Amniotic epithelial cell (primary cell): ENCODE data around the gene PRH2.

Source experiments
- DNase-seq: peaks from one replicate; pipeline ENCODE4 v3.0.0-alpha.2; 2010; ENCODE audit warnings: low read depth

The PRH2 gene

DNA sequence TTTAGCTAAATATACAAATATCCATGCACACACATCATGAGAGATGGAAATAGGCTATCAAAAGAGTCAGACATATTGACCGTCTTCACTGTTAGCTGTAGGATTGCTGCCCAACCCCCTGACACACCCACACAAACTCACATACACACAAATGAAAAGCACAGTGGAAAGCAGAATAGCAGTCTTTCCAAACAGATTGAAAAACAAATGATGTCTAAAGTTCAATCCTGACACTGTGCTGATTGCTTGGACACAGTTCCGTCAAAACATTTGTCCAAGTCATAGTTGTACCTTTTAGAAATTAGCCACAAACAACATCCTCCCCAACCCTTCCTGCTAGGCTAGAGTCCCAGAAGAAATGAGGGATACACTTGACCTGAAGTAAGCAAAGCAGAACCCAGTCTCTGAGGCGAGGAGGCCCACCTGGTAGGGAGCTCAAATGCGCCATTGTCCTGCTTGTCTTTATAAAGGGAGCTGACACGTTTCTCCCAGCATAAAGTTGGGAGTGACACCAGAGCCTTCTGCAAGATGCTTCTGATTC, at the start of gene PRH2:
Gene PRH2 (plus strand): TSS at position 491 of the 541 bp plus-strand sequence. CDS start 38 bp downstream, at position 529.
- DNase-seq = no peak

DNA sequence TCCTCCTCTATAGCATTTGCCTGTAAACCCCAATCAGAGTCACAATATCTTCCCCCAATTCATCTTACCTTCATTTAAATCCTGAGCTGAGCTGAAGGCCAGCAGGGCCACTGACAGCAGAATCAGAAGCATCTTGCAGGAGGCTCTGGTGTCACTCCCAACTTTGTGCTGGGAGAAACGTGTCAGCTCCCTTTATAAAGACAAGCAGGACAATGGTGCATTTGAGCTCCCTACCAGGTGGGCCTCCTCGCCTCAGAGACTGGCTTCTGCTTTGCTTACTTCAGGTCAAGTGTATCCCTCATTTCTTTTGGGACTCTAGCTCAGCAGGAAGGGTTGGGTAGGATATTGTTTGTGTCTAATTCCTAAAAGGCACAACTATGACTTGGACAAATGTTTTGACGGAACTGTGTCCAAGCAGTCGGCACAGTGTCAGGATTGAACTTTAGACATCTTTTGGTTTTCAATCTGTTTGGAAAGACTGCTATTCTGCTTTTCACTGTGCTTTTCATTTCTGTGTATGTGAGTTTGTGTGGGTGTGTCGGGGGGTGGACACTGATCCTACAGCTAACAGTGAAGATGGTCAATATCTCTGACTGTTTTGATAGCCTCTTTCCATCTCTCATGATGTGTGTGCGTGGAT, 44.8 kb upstream of the PRH2 start, which contains the start of gene PRH1:
Gene PRH1 (minus strand): TSS at position 170 of the 640 bp plus-strand sequence. CDS start 38 bp downstream, at position 132.
- no peak for DNase-seq

DNA sequence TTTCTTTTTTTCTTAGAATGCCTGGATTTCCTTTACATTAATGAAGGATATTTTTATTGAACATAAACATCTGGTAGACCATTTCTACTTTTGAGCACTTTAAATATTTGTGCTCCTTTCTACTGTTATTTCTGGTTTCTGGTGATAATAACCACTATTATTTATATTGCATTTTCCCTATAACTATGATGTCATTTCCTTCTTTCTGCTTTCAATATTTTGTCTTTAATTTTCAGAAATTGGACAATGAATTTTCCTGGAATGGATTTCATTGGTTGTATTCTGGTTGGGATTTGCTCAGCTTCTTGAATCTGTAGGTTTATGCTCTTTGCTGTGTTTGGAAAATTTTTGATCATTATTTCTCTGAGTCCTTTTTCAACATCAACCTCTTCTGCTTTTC, 39.8 kb upstream of the PRH2 start:
- no peak for DNase-seq

DNA sequence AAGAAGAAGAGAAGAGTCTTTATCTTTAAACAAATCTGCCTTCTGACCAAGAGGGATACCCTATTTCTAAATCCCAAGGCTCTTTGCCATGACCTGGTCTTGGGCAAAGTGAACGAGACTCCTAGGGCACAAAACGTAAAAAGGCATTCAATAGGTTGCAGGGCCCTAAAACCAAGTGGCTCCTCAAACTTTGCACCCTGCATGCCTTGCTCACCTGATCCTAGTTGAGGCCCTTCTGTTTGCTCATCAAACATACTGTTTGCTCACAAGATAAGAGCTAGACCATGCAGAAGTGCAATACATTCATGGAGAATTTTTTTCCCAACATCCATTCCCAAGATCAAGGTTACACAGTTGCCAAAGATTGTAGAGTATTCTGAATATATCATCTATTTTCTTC, 37.1 kb upstream of the PRH2 start:
- DNase-seq = no peak

DNA sequence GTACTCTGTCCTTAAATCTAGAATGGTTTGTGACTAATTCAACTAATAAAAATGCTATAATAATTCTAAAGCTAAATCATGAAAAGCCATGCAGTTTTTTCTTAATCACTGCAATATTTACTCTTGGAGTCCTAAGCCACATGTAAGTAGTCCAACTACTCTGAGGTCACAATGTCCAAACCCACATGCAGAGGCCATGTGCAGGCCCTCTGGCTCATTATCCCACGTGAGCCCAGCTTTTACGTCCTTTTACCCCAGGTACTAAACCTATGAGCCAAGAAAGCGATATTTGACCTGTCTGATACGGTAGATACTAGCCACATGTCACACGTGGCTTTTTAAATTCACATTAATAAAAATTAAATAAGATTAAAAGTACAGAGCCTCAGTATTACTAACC, 32.2 kb upstream of the PRH2 start:
- DNase-seq = no peak

DNA sequence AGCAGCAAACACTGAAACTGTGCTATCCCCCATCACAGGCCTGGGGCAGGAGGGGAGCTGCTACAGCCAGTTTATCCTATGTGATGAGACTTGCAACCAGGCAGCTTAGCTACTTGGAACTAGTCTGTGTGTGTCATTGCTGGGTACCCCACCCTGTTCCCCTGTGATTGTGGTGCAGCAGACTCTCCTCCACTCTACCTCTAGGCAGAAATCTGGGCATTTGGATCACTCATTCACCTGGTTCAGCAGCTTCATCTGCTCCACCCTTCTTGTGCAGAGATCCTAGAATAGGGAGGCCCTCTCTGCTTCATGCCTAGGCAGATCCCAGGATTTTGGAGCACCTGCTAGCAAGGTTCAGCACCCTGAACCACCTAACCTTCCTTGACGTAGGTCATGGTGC, 28.5 kb upstream of the PRH2 start:
- no peak for DNase-seq

DNA sequence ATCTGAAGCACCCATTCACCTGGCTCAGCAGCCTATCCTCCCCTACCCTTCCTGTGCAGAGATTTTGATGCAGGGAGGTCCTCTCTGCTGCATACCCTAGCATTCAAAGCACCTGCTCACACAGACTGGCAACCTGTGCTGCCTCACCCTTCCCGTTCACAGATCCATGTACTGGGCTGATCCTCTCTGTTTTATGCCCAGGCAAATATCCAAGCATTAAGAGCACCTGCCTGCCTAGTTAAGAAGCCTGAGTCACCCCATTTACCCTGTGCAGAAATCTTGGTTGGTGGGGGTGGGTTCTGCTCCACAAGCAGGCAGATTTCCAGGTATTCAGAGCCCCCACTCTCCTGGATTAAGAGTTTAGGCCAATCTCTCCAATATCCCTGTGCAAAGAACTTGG, 28.1 kb upstream of the PRH2 start:
- DNase-seq = no peak

DNA sequence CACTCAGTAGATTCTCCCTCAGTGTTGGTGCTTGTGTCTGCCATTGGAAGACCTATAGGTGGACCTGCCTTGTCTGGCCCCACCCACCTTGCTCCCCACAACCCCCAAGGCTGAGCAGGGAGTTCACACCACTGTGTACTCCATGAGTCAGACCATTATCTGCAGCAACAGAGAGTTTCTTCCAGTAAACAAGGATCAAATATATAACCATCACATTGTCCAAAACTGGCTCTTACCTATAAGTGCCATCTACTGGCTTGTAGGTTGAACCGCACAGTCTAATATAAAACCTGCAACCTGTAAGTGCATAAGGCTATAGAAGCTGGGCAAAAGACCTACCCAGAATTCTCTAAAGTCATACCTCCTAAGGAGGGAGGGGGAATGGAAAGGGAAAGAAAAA, 27.6 kb upstream of the PRH2 start:
- peak; percentile 24 for DNase-seq

DNA sequence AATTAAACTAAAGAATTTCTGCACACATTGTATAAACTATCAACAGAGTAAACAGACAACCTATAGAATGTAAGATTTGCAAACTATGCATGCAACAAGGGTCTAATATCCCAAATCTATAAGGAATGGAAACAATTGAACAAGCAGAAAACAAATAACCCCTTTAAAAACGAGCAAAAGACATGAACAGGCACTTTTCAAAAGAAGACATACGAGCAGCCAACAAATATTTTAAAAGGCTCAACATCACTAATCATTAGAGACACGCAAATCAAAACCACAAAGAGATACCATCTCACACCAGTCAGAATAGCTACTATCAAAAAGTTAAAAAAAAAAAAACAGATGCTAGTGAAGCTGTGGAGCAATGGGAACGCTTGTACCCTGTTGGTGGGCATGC, 24.4 kb upstream of the PRH2 start:
- no peak for DNase-seq

DNA sequence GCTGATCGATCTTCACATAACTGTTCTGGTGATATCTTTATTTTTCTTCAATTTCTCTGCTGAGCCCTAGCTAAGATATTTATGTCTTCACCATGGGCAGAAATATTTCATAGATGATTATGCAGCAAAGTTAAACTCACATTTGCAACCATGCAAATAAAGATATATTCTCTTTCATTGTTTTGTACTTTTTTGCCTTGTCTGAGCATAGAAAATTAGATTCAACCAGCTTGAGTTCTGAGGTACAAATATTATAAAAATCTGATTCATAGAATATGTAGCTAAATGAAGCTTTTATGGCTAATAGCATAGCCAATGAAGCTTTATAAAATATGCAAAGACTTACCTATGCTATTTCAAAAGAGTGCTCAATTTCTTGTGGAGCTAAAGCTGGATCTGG, 19.6 kb upstream of the PRH2 start, which contains the start of gene TAS2R13:
Gene TAS2R13 (minus strand): TSS at position 101 of the 400 bp plus-strand sequence. CDS start 264 bp downstream, outside the sequence.
- no peak for DNase-seq

DNA sequence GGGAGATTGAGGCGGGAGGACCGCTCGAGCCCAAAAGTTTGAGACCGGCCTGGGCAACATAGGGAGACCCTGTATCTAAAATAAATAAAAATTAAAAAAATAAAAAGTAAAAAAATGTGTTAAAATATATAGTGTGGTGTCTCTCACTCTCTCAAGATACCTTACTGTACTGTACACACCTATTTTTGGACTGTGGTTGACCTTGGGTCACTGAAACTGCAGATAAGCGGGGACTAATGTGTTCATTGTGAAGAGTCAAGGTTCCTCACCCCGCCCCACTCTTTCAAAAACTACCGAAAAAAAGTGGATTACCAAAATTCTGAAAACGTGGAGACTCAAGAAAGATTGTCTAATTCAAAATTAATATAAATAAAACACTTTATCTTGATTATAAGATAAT, 18.7 kb upstream of the PRH2 start:
- no peak for DNase-seq

DNA sequence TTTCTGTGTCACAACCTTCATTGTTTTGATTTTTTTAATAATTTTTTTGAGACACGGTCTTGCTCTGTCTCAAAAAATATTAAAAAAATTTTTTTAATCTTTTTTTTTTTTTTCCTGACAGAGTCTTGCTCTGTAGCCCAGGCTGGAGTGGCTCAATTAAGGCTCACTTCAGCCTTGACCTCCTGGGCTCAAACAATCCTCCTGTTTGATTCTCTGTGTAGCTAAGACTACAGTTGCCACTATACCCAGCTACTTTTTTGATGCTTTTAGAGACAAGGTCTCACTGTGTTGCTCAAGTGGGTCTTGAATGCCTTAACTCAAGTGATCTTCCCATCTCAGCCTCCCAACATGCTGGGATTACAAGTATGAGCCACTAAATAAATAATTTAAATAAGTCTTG, 9.2 kb upstream of the PRH2 start:
- DNase-seq = no peak

DNA sequence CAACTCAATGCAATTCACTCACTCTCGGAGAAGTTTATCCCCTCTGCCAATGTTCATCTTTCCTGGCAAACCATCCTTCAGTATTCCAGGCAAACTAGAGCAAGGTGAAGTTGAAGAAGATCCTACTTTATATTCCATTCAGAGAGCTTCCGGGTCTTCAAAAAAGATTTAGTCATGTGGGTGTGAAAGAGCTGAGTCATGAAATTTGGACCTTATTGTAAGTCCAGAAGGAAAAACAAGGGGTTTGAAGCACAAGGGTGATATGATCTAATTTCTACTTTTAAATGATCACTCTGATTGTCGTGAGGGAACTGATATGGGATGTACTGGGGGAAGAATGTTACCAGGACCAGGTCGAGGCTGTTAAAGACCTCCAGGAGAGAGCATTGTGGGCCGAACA, 2.8 kb upstream of the PRH2 start:
- DNase-seq = no peak

DNA sequence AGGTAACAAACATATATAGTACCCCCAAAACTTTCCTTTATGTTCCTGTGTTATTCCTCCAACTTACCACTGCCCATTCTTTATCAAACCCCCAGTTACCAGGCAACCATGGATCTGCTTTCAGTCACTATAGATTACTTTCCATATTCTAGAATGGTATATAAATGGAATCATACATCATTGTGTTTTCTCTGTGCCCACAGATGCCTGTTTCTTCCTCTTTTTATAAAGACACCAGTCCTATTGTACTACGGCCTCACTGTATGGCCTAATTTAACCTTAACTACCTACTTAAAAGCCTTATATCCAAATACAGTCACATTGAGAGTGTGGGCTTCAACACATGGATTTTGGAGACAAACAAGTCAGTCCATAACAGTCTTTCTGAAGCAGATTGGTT, 7.5 kb downstream of the PRH2 start:
- DNase-seq = no peak

DNA sequence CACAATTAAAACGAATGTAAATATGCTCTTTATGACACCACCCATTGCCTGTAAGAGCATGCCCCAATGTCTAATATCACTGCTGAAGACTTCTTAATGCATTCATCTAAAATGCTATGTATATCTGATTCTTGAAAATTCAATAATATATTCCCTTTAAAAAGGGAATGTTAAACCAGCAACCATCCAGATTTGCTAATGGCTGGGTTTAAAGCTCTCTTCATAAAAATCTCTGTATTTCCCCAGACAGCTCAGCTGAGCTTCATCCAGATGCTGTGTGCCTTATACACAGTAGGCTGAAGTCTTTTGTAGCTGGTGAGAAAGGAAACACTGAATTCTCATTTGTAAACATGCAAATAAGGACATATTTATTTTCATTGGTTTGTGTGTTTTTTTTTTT, 10.1 kb downstream of the PRH2 start, which contains the start of gene TAS2R14:
Gene TAS2R14 (minus strand): TSS at position 101 of the 400 bp plus-strand sequence. CDS start 56 bp downstream, at position 45.
- no peak for DNase-seq

DNA sequence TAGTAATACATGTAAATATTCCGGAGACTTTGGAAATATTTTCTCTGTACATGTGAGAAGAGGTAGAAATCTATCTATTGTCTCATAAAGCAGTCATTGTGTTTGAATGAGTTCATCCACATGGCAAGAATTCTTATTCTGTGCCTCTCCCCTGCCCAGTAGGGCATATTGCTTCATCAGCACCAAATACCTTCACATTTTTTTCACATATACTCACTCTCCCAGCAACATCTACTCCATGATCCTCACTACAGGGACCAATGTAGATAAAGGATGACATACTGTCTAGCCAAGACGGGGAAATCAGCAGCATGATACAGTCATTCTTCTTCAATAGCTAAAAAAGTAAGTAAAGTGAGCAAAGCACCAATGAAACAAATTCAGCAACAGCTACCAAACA, 11.4 kb downstream of the PRH2 start:
- DNase-seq = peak; percentile 91

DNA sequence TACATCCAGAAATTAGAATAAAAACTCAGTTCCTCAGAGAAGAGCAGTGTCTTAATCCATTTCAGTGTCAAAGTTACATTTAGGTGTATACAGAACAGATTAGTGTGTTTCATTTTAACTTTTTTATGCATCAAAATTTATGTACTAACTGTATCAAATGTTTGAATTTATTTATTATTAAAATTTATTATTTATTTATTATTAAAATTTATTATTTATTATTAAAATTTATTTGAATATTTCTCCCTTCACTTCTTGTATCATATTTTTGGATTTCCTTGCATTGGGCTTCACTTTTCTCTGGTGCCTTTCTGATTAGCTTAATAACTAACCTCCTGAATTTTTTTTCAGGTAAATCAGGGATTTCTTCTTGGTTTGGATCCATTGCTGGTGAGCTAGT, 12.3 kb downstream of the PRH2 start:
- no peak for DNase-seq

DNA sequence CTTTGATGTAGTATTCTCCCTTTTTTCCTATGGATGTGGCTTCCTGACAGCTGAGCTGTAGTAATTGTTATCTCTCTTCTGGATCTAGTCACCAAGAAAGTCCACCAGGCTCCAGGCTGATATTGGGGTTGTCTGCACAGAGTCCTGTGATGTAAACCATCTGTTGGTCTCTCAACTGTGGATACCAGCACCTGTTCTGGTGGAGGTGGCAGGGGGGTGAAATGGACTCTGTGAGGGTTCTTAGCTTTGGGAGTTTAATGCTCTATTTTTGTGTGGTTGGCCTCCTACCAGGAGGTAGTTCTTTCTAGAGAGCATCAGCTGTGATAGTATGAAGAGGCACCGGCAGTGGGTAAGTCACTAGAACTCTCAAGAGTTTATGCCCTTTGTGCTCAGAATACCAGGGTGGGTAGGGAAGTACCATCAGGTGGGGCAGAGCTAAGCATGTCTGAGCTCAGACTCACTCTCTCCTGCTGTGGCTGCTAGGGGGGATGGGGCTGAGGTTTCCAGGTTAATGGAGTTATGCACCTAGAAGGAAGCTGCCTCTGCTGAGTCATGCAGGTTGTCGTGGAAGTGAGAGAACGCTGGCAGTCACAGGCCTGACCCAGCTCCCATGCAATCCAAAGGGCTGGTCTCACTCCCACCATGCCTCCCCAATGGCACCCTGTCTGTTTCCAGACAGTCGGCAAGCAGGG, 13.0 kb downstream of the PRH2 start:
- DNase-seq = no peak

DNA sequence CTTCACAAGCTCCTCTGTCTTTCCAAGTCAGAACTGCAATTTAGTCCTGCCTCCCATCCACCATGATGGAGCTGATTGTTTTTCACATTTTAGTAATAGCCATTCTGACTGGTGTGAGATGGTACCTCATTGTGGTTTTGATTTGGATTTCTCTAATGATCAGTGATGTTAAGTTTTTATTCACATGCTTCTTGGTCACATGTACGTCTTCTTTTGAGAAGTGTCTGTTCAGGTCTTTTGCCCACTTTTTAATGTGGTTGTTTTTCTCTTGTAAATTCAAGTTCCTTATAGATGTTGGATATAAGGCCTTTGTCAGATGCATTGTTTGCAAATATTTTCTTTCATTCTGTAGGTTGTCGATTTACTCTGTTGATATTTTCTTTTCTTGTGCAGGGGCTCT, 14.1 kb downstream of the PRH2 start:
- no peak for DNase-seq

DNA sequence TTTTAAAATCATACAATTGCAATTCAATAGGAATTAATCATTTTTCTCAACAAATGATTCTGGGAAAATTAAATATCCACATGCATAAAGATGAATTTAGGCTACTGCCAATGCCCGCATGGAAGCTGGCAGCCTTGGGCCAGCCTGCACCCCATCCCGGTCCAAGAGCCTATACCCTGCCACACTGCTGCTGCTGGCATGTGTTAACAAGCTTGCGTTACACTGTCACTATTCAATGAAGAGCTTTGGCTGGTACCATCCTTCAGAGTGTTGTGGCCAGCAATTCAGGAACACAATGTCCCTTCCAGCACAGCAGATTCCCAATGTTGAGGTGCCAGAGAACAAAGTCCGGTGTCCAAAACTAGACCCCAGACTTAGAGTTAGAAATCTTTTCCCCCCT, 23.6 kb downstream of the PRH2 start:
- no peak for DNase-seq

DNA sequence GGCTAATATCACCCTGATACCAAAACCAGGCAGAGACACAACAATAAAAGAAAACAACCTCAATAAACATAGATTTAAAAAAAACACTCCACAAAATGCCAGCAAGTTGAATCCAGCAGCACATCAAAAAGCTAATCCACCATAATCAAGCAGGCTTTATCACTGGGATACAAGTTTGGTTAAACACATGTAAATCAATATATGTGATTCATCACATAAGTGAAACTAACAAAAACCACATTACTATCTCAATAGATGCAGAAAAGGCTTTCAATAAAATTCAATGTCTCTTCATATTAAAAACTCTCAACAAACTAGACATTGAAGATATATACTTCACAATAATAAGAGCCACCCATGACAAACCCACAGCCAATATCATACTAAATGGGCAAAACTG, 27.0 kb downstream of the PRH2 start:
- no peak for DNase-seq

DNA sequence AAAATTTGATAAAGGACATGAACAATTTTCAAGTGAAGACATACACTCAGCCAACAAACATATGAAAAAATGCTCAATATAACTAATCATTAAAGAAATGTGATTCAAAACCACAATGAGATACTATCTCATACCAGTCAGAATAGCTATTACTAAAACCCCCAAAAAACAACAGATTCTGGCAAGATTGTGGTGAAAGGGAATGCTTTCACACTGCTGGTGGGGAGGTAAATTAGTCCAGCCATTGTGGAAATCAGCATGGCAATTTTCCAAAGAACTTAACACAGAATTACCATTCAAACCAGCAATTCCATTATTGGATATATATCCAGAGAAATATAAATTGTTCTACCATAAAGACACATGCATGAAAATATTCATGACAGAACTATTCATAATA, 28.7 kb downstream of the PRH2 start:
- DNase-seq = no peak

DNA sequence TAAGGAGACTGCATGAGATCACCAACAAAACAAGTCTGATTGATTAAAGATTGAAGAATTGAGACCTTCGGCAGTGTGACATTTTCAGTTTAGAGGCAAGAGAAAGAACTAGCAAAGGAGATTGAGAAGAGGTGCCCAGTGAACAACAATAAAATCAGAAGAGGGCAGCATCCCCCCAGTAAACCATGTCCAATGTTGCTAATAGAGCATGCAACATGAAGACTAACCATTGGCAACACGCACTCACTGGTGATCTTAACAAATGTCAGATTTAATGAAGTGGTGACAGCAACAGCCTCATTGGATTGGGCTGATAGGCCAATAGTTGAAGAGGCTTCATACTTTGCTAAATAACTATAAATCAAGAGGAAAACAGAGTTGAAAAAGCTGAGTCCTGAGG, 30.8 kb downstream of the PRH2 start:
- no peak for DNase-seq
